Caco-2 (cell line): ENCODE results near the gene ANKFN1. TPM values are rescaled to one million over a fixed set of nuclear protein-coding genes. Genes with fewer than 3 reads are reported as not detected.

Experiments used
- BruUV-seq: library from RNA; stranded (reverse); fragments of 400-500 nt; replicated peaks from 2 replicates; lab custom pipeline; 2021; lab: Mats Ljungman, UMichigan
- CTCF ChIA-PET: fragments of 300-600 bp; sonication (Branson Sonifier 250); formaldehyde crosslinking; loops from one replicate; lab custom pipeline; 2022; ENCODE audit warnings: antibody characterized with exemption; lab: Charles Lee
- POLR2A ChIA-PET: fragments of 300-600 bp; sonication (Branson Sonifier 250); formaldehyde crosslinking; loops from one replicate; lab custom pipeline; 2022; ENCODE audit warnings: antibody characterized with exemption; lab: Charles Lee
- DNase-seq, 2 experiments: peaks; one replicate each; pipeline versions ENCODE4 v3.0.0 to v3.0.0-alpha.2; 2020 to 2022
- H3K27me3 ChIP-seq: replicated peaks from 2 replicates; pipeline ENCODE4 v1.6.0; 2011; ENCODE audit warnings: low read length; ENCODE audit not compliant: control insufficient read depth, insufficient read depth
- H3K36me3 ChIP-seq: 2 replicates; pipeline ENCODE4 v1.5.1; 2011; ENCODE audit warnings: low read length; ENCODE audit not compliant: control insufficient read depth, insufficient read depth
- H3K4me1 ChIP-seq: fragments of 250-450 bp; sonication (Bioruptor Pico); 2 replicates; pipeline ENCODE4 v1.5.1; 2020; ENCODE audit warnings: mild to moderate bottlenecking
- H3K4me3 ChIP-seq: 2 replicates; pipeline ENCODE4 v1.5.1; 2011; ENCODE audit warnings: low read depth, mild to moderate bottlenecking, control low read depth, low read length
- H3K9me3 ChIP-seq: fragments of 250-450 bp; sonication (Bioruptor Pico); 2 replicates; pipeline ENCODE4 v1.5.1; 2020; ENCODE audit warnings: mild to moderate bottlenecking, moderate library complexity
- H3K27ac Mint-ChIP-seq: one replicate; pipeline ENCODE4 v1.8.0; 2022; ENCODE audit warnings: mixed read lengths; ENCODE audit not compliant: unreplicated experiment
- H3K27me3 Mint-ChIP-seq: one replicate; pipeline ENCODE4 v1.8.0; 2022; ENCODE audit warnings: mixed read lengths; ENCODE audit not compliant: insufficient read depth, unreplicated experiment
- H3K36me3 Mint-ChIP-seq: one replicate; pipeline ENCODE4 v1.8.0; 2022; ENCODE audit warnings: mild to moderate bottlenecking, mixed read lengths; ENCODE audit not compliant: insufficient read depth, unreplicated experiment
- H3K4me1 Mint-ChIP-seq: one replicate; pipeline ENCODE4 v1.8.0; 2022; ENCODE audit warnings: low read depth, mixed read lengths; ENCODE audit not compliant: unreplicated experiment
- H3K4me3 Mint-ChIP-seq: one replicate; pipeline ENCODE4 v1.8.0; 2022; ENCODE audit warnings: mild to moderate bottlenecking, moderate library complexity, mixed read lengths; ENCODE audit not compliant: unreplicated experiment
- H3K9me3 Mint-ChIP-seq: one replicate; pipeline ENCODE4 v1.8.0; 2022; ENCODE audit warnings: mixed read lengths; ENCODE audit not compliant: unreplicated experiment
- intact Hi-C: fragments of 100-400 bp; cut with micrococcal nuclease; formaldehyde crosslinking; loops from one replicate; pipeline ENCODE4 v1.10.0; 2022; ENCODE audit not compliant: unreplicated experiment
- total RNA-seq: library from RNA; stranded (reverse); gene quantifications from 2 replicates; pipeline ENCODE4 v1.2.3, GENCODE V29; 2022
- TF ChIP-seq, protein P1 (sequence below), 2 experiments: fragments of 200-600 bp in 1 of 2; IDR thresholded peaks; 1 replicate in 1 of 2; 2 replicates in 1 of 2; pipeline versions ENCODE4 v1.5.1 to v1.8.0; 2011 to 2022; ENCODE audit warnings: antibody characterized with exemption in 1 of 2, control low read depth in 1 of 2, inconsistent platforms in 1 of 2, low read depth in 1 of 2, low read length in 1 of 2, mild to moderate bottlenecking in 1 of 2, moderate library complexity in 1 of 2; ENCODE audit not compliant: insufficient read depth in 1 of 2, severe bottlenecking in 1 of 2, unreplicated experiment in 1 of 2

ANKFN1 gene
- total RNA-seq, 1 experiment from 2014 or later = 0.34 TPM

DNA sequence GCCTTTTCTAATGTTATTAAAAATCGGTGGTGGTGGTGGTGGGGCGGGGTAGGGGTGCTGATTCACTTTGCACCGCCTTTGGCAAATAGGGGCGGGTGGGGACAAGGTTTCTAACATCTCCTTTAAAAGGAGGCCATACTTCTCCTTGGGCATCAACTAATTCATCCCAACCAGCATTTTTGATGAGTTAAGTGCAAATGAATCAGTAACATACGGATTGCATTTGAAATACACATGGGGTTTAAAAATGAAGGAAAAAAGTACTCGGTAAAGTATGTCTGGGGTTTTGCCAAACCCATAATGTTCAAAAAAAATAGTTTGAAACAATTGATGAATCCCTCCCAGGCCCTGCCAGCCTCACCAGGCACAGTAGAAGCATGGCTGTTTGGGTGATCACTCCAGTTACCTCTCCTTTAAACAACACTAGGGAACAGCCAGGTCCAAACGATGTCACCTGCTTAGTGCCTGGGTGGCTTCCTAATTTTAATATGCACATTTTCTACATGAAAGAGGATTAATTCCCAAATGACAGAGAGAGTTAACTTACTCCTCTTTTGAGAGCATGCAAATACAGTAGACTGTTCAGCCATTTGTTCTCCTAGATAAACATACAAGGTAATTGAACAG lies 107.2 kb downstream of the ANKFN1 start:
- Histone ChIP-seq H3K9me3 (no peaks in the 10 kb centered on the region), H3K36me3 (no peaks in the 10 kb centered on the region), H3K4me1 (no peaks in the 10 kb centered on the region), H3K4me3 (no peak overlapping the region), H3K27me3 (no peaks in the 10 kb centered on the region)
- intact Hi-C loops = no loop called here
- TF ChIP-seq, protein P1, sequence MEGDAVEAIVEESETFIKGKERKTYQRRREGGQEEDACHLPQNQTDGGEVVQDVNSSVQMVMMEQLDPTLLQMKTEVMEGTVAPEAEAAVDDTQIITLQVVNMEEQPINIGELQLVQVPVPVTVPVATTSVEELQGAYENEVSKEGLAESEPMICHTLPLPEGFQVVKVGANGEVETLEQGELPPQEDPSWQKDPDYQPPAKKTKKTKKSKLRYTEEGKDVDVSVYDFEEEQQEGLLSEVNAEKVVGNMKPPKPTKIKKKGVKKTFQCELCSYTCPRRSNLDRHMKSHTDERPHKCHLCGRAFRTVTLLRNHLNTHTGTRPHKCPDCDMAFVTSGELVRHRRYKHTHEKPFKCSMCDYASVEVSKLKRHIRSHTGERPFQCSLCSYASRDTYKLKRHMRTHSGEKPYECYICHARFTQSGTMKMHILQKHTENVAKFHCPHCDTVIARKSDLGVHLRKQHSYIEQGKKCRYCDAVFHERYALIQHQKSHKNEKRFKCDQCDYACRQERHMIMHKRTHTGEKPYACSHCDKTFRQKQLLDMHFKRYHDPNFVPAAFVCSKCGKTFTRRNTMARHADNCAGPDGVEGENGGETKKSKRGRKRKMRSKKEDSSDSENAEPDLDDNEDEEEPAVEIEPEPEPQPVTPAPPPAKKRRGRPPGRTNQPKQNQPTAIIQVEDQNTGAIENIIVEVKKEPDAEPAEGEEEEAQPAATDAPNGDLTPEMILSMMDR (IDR thresholded peaks at IDR 0.05; ENCODE audit: insufficient read depth in 1 of 2, low read depth in 1 of 2, low read length in 1 of 2, severe bottlenecking in 1 of 2, unreplicated experiment in 1 of 2) = no peak
- ChIA-PET CTCF (no interaction called here), POLR2A (interaction anchor here (0.6 kb wide), 1 partner anchor 9 kb away, joined by 15 read pairs; no protein-coding TSS in a partner anchor)
- H3K4me1 Mint-ChIP-seq = no peaks in the 10 kb centered on the region
- no peaks in the 10 kb centered on the region for H3K9me3 Mint-ChIP-seq
- H3K27me3 Mint-ChIP-seq = no peaks in the 10 kb centered on the region
- BruUV-seq = no TSS peak
- no peak overlapping the region for H3K4me3 Mint-ChIP-seq
- H3K36me3 Mint-ChIP-seq = no peaks in the 10 kb centered on the region
- H3K27ac Mint-ChIP-seq = no peak overlapping the region
- DNase-seq = no peak

DNA sequence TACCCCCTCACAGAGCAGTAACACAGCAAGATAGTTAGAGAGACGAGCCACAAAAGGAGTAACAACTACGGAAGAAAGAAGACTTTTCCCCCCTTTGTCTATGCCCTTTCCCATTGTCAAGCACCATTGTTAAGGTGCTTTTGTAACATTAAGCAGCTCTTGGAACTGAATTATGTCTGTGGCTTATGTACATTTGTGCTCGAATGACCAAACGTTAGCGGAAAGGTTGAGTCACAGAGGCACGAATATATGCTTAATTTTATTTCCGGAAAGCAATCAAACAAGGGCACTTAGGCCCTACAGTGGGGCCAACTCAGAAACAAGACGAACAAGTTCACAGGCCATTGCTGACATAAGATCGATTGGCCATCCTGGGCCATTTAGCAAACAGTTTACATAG lies 109.5 kb downstream of the ANKFN1 start:
- H3K27me3 Mint-ChIP-seq = no peaks in the 10 kb centered on the region
- TF ChIP-seq, protein P1 (IDR thresholded peaks at IDR 0.05; ENCODE audit: insufficient read depth in 1 of 2, low read depth in 1 of 2, low read length in 1 of 2, severe bottlenecking in 1 of 2, unreplicated experiment in 1 of 2) = no peak
- H3K4me1 Mint-ChIP-seq = no peaks in the 10 kb centered on the region
- DNase-seq = no peak
- intact Hi-C loops = no loop called here
- H3K9me3 Mint-ChIP-seq = peaks cover 9% of the 10 kb centered on the region
- POLR2A ChIA-PET = no interaction called here
- no peak overlapping the region for H3K4me3 Mint-ChIP-seq
- no peak overlapping the region for H3K27ac Mint-ChIP-seq
- no peaks in the 10 kb centered on the region for H3K36me3 Mint-ChIP-seq
- BruUV-seq = no TSS peak
- CTCF ChIA-PET = no interaction called here
- Histone ChIP-seq H3K27me3 (no peaks in the 10 kb centered on the region), H3K4me1 (no peaks in the 10 kb centered on the region), H3K36me3 (no peaks in the 10 kb centered on the region), H3K9me3 (no peaks in the 10 kb centered on the region), H3K4me3 (no peak overlapping the region)

DNA sequence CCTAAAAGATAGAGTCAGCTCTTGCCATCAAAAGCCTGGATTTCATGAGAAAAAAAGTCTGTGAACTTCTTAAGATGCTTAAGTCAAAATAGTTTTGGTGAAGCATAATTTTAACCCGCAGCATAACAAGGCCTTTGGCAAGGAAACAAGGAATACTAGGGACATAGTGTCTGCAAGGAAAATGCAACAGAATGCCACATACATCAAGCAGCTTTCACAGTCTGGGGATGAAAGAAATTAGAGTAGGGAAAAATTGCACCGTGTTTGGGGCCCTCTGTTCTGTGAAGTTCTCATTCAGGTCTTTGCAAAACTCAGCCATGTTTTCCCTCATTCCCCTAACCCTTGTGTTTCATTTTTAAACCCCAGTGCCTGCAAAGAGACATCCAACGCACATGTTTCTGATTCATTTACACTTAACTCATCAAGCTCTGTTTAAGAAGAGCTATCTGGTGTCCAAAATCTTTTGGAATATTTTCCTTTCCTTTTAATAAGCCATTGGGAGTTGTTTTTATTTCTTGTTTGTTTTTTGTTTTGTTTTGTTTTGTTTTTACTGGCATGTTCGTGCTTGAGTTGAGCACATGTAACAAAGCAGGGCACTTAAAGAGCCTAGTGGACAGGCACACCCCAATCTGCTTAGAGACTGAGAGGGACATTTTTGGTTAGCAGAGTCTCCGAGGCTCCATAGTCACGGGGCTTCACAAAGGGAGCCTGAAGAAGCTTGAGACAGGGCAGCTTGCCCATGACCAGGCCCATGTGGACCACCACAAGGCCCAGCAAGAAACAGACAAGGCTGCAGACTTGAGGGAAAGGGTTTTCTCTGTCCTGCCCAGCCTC lies 116.5 kb downstream of the ANKFN1 start:
- BruUV-seq = no TSS peak
- H3K9me3 Mint-ChIP-seq = peaks cover 9% of the 10 kb centered on the region

More for the DNA sequence above, 116.5 kb downstream of the ANKFN1 start:
- Mint-ChIP-seq H3K27me3 (no peaks in the 10 kb centered on the region), H3K4me1 (no peaks in the 10 kb centered on the region), H3K4me3 (no peak overlapping the region), H3K27ac (no peak overlapping the region), H3K36me3 (no peaks in the 10 kb centered on the region)
- Histone ChIP-seq H3K9me3 (no peaks in the 10 kb centered on the region), H3K4me1 (no peaks in the 10 kb centered on the region), H3K27me3 (no peaks in the 10 kb centered on the region; the same call in 1 of the 2 replicates), H3K36me3 (no peaks in the 10 kb centered on the region), H3K4me3 (no peak overlapping the region)
- ChIA-PET CTCF (no interaction called here), POLR2A (interaction anchor here (0.6 kb wide), 1 partner anchor 10 kb away, joined by 15 read pairs; no protein-coding TSS in a partner anchor)
- TF ChIP-seq, protein P1 (IDR thresholded peaks at IDR 0.05; ENCODE audit: insufficient read depth in 1 of 2, low read depth in 1 of 2, low read length in 1 of 2, severe bottlenecking in 1 of 2, unreplicated experiment in 1 of 2) = no peak
- DNase-seq = no peak
- intact Hi-C loops = no loop called here
